Stimulated activated effector memory CD8-positive, alpha-beta T cell treated with anti-CD3 and anti-CD28 coated beads, Interleukin-12 subunit alpha, Interleukin-12 subunit beta, amount 100 ng/mL, for 72 hours (primary cell): ENCODE data around the gene CORO2A.
A peak's percentile ranks its signal among the peaks of the same experiment; 100 is the strongest.

Experiments
- ATAC-seq: fragments of 150-1000 bp; cut with Tn5 transposase; 2 replicates; pipeline ENCODE4 v1.10.0; 2021
- DNase-seq, 2 donors: peaks; one replicate each; pipeline ENCODE4 v3.0.0; 2021 to 2022; ENCODE audit warnings: low spot score in 2 of 2
- H3K27ac Mint-ChIP-seq: one replicate; pipeline ENCODE4 v1.8.0; 2022; ENCODE audit warnings: mild to moderate bottlenecking, mixed read lengths
- H3K36me3 Mint-ChIP-seq: one replicate; pipeline ENCODE4 v1.8.0; 2022; ENCODE audit warnings: mild to moderate bottlenecking, mixed read lengths
- H3K4me1 Mint-ChIP-seq: one replicate; pipeline ENCODE4 v1.8.0; 2022; ENCODE audit warnings: mixed read lengths
- H3K4me3 Mint-ChIP-seq: one replicate; pipeline ENCODE4 v1.8.0; 2022; ENCODE audit warnings: mild to moderate bottlenecking, mixed read lengths
- H3K9me3 Mint-ChIP-seq: one replicate; pipeline ENCODE4 v1.8.0; 2022; ENCODE audit warnings: mixed read lengths

CORO2A gene

GRCh38 chr9:98208635-98209034 lies 16.2 kb upstream of the CORO2A start:
- no peaks in the 10 kb centered on the region for H3K4me1 Mint-ChIP-seq
- no peak overlapping the region for H3K4me3 Mint-ChIP-seq
- no peak for DNase-seq
- no peaks in the 10 kb centered on the region for H3K9me3 Mint-ChIP-seq
- H3K27ac Mint-ChIP-seq = no peak overlapping the region
- H3K36me3 Mint-ChIP-seq = no peaks in the 10 kb centered on the region
- ATAC-seq = no peak

GRCh38 chr9:98207606-98208005 lies 15.2 kb upstream of the CORO2A start:
- ATAC-seq = no peak
- Mint-ChIP-seq H3K27ac (no peak overlapping the region), H3K4me3 (no peak overlapping the region), H3K9me3 (no peaks in the 10 kb centered on the region), H3K36me3 (no peaks in the 10 kb centered on the region), H3K4me1 (no peaks in the 10 kb centered on the region)
- DNase-seq = no peak

- no peak overlapping the region for H3K27ac Mint-ChIP-seq
- H3K9me3 Mint-ChIP-seq = no peaks in the 10 kb centered on the region
- ATAC-seq (no peak), DNase-seq (no peak)
- no peaks in the 10 kb centered on the region for H3K36me3 Mint-ChIP-seq
- H3K4me3 Mint-ChIP-seq = no peak overlapping the region
- peaks cover 6% of the 10 kb centered on the region for H3K4me1 Mint-ChIP-seq
Observed at GRCh38 chr9:98206754-98207153, 14.3 kb upstream of the CORO2A start.

GRCh38 chr9:98204692-98205091 lies 12.3 kb upstream of the CORO2A start:
- Mint-ChIP-seq H3K9me3 (no peaks in the 10 kb centered on the region), H3K36me3 (no peaks in the 10 kb centered on the region), H3K4me3 (no peak overlapping the region), H3K4me1 (peaks cover 6% of the 10 kb centered on the region), H3K27ac (no peak overlapping the region)
- DNase-seq = no peak
- no peak for ATAC-seq

- H3K27ac Mint-ChIP-seq = no peak overlapping the region
- H3K4me1 Mint-ChIP-seq = peaks cover 6% of the 10 kb centered on the region
- H3K36me3 Mint-ChIP-seq = no peaks in the 10 kb centered on the region
- no peak overlapping the region for H3K4me3 Mint-ChIP-seq
- DNase-seq (no peak), ATAC-seq (no peak)
- H3K9me3 Mint-ChIP-seq = no peaks in the 10 kb centered on the region
Observed at GRCh38 chr9:98203153-98203552, 10.7 kb upstream of the CORO2A start.

- no peak for ATAC-seq
- no peaks in the 10 kb centered on the region for H3K9me3 Mint-ChIP-seq
- no peak overlapping the region for H3K27ac Mint-ChIP-seq
- DNase-seq = no peak
- H3K36me3 Mint-ChIP-seq = no peaks in the 10 kb centered on the region
- no peak overlapping the region for H3K4me3 Mint-ChIP-seq
- peaks cover 6% of the 10 kb centered on the region for H3K4me1 Mint-ChIP-seq
Observed at GRCh38 chr9:98202252-98202651, 9.8 kb upstream of the CORO2A start.

GRCh38 chr9:98201749-98202148 lies 9.3 kb upstream of the CORO2A start:
- H3K4me1 Mint-ChIP-seq = peaks cover 6% of the 10 kb centered on the region
- DNase-seq (no peak), ATAC-seq (no peak)
- no peak overlapping the region for H3K27ac Mint-ChIP-seq
- no peaks in the 10 kb centered on the region for H3K36me3 Mint-ChIP-seq
- no peak overlapping the region for H3K4me3 Mint-ChIP-seq
- H3K9me3 Mint-ChIP-seq = no peaks in the 10 kb centered on the region

GRCh38 chr9:98201102-98201501 lies 8.7 kb upstream of the CORO2A start:
- H3K4me3 Mint-ChIP-seq = no peak overlapping the region
- H3K27ac Mint-ChIP-seq = no peak overlapping the region
- DNase-seq = no peak

GRCh38 chr9:98199388-98200033 lies 7.1 kb upstream of the CORO2A start:
- Mint-ChIP-seq H3K27ac (no peak overlapping the region), H3K4me1 (peaks cover 6% of the 10 kb centered on the region), H3K4me3 (no peak overlapping the region), H3K36me3 (no peaks in the 10 kb centered on the region), H3K9me3 (no peaks in the 10 kb centered on the region)
- ATAC-seq (no peak), DNase-seq (no peak)

More at GRCh38 chr9:98201102-98201501, 8.7 kb upstream of the CORO2A start:
- peaks cover 6% of the 10 kb centered on the region for H3K4me1 Mint-ChIP-seq
- H3K9me3 Mint-ChIP-seq = no peaks in the 10 kb centered on the region
- no peak for ATAC-seq
- no peaks in the 10 kb centered on the region for H3K36me3 Mint-ChIP-seq

GRCh38 chr9:98195671-98196070 lies 3.2 kb upstream of the CORO2A start:
- Mint-ChIP-seq H3K36me3 (peaks cover 5% of the 10 kb centered on the region), H3K4me1 (peaks cover 14% of the 10 kb centered on the region), H3K4me3 (no peak overlapping the region)

GRCh38 chr9:98193336-98193944 lies 1.0 kb upstream of the CORO2A start:
- peak overlapping the region; percentile 40 for H3K27ac Mint-ChIP-seq
- H3K36me3 Mint-ChIP-seq = peaks cover 5% of the 10 kb centered on the region
- no peaks in the 10 kb centered on the region for H3K9me3 Mint-ChIP-seq
- H3K4me3 Mint-ChIP-seq = peak overlapping the region; percentile 78
- no peak for DNase-seq
- peaks cover 25% of the 10 kb centered on the region for H3K4me1 Mint-ChIP-seq
- no peak for ATAC-seq

More at GRCh38 chr9:98195671-98196070, 3.2 kb upstream of the CORO2A start:
- DNase-seq (no peak), ATAC-seq (no peak)
- no peaks in the 10 kb centered on the region for H3K9me3 Mint-ChIP-seq
- H3K27ac Mint-ChIP-seq = no peak overlapping the region

- H3K36me3 Mint-ChIP-seq = peaks cover 10% of the 10 kb centered on the region
- ATAC-seq (peak; percentile 46), DNase-seq (peak; percentile 17 to 67)
- peaks cover 34% of the 10 kb centered on the region for H3K4me1 Mint-ChIP-seq
- H3K27ac Mint-ChIP-seq = no peak overlapping the region
- no peaks in the 10 kb centered on the region for H3K9me3 Mint-ChIP-seq
- H3K4me3 Mint-ChIP-seq = peak overlapping the region; percentile 78
Observed at GRCh38 chr9:98191671-98192502, 550 bp downstream of the CORO2A start.

- Mint-ChIP-seq H3K4me3 (peak overlapping the region; percentile 78), H3K9me3 (no peaks in the 10 kb centered on the region), H3K27ac (peak overlapping the region; percentile 37), H3K36me3 (peaks cover 10% of the 10 kb centered on the region), H3K4me1 (peaks cover 34% of the 10 kb centered on the region)
- ATAC-seq (no peak), DNase-seq (no peak)
Observed at GRCh38 chr9:98191181-98191608, 1.2 kb downstream of the CORO2A start.

GRCh38 chr9:98190757-98191105 lies 1.7 kb downstream of the CORO2A start:
- no peak for DNase-seq
- Mint-ChIP-seq H3K4me3 (peak overlapping the region; percentile 78), H3K27ac (peak overlapping the region; percentile 37), H3K36me3 (peaks cover 10% of the 10 kb centered on the region), H3K4me1 (peaks cover 34% of the 10 kb centered on the region), H3K9me3 (no peaks in the 10 kb centered on the region)
- ATAC-seq = no peak

GRCh38 chr9:98189412-98189811 lies 3.0 kb downstream of the CORO2A start:
- no peak overlapping the region for H3K27ac Mint-ChIP-seq
- no peak for ATAC-seq
- H3K4me1 Mint-ChIP-seq = peaks cover 43% of the 10 kb centered on the region
- DNase-seq = no peak
- H3K4me3 Mint-ChIP-seq = no peak overlapping the region
- H3K9me3 Mint-ChIP-seq = no peaks in the 10 kb centered on the region
- peaks cover 10% of the 10 kb centered on the region for H3K36me3 Mint-ChIP-seq

GRCh38 chr9:98187926-98188325 lies 4.5 kb downstream of the CORO2A start:
- ATAC-seq (no peak), DNase-seq (no peak)
- Mint-ChIP-seq H3K4me1 (peaks cover 38% of the 10 kb centered on the region), H3K27ac (no peak overlapping the region), H3K36me3 (peaks cover 10% of the 10 kb centered on the region), H3K9me3 (no peaks in the 10 kb centered on the region), H3K4me3 (no peak overlapping the region)
